SK-N-SH (cell line): ENCODE measurements around the gene DAGLA. TPM values are rescaled to one million over a fixed set of nuclear protein-coding genes. Genes with fewer than 3 reads are reported as not detected.

Source experiments
- CTCF ChIA-PET: fragments of 300-600, 350-600 bp; formaldehyde crosslinking; extraction: SDS; loops from one replicate; lab custom pipeline; 2021; lab: Yijun Ruan, JAX
- POLR2A ChIA-PET: fragments of 350-600 bp; sonication (Branson Sonifier 250); formaldehyde crosslinking; extraction: SDS; loops from one replicate; lab custom pipeline; 2020; ENCODE audit warnings: antibody characterized with exemption, inconsistent platforms; lab: Yijun Ruan, JAX
- DNase-seq: peaks from one replicate; pipeline ENCODE4 v3.0.0; 2012
- H2AFZ ChIP-seq: fragments of 200-600 bp; sonication (generic); 2 replicates; pipeline ENCODE4 v1.8.1; 2016; ENCODE audit warnings: antibody characterized with exemption, mild to moderate bottlenecking, low read depth
- H3F3A ChIP-seq: fragments of 200-600 bp; sonication (generic); replicated peaks from 2 replicates; pipeline ENCODE3; 2016; ENCODE audit warnings: antibody characterized with exemption, mild to moderate bottlenecking; ENCODE audit not compliant: insufficient read depth
- H3K27ac ChIP-seq, 2 experiments: fragments of 200-500 bp in 1 of 2; fragments of 200-600 bp in 1 of 2; sonication (Bioruptor generic) in 1 of 2; sonication (generic), shearing (Covaris generic) in 1 of 2; 2 replicates each; pipeline versions ENCODE4 v1.5.1 to v1.6.1; 2014 to 2016; ENCODE audit warnings: low read depth in 2 of 2, inconsistent platforms in 1 of 2, low read length in 1 of 2, mild to moderate bottlenecking in 1 of 2, mixed read lengths in 1 of 2
- H3K27me3 ChIP-seq: fragments of 200-600 bp; sonication (generic), shearing (Covaris generic); 2 replicates; pipeline ENCODE4 v1.6.1; 2016; ENCODE audit warnings: mixed run types; ENCODE audit not compliant: insufficient read depth
- H3K36me3 ChIP-seq, 2 experiments: fragments of 200-500 bp in 1 of 2; fragments of 200-600 bp in 1 of 2; sonication (Bioruptor generic) in 1 of 2; sonication (generic) in 1 of 2; replicated peaks in 1 of 2; 2 replicates each; pipeline versions ENCODE3 to v1.5.1; 2014 to 2016; ENCODE audit warnings: low read length in 1 of 2, mild to moderate bottlenecking in 1 of 2; ENCODE audit not compliant: insufficient read depth in 2 of 2, control insufficient read depth in 1 of 2
- H3K4me1 ChIP-seq, 2 experiments: fragments of 200-500 bp in 1 of 2; fragments of 200-600 bp in 1 of 2; sonication (Bioruptor generic) in 1 of 2; sonication (generic), shearing (Covaris generic) in 1 of 2; 2 replicates each; pipeline versions ENCODE4 v1.5.1 to v1.6.1; 2014 to 2016; ENCODE audit warnings: low read depth in 1 of 2, low read length in 1 of 2, mixed run types in 1 of 2; ENCODE audit not compliant: insufficient read depth in 2 of 2, control insufficient read depth in 1 of 2
- H3K4me2 ChIP-seq: fragments of 200-600 bp; sonication (generic), shearing (Covaris generic); 2 replicates; pipeline ENCODE4 v1.6.1; 2017; ENCODE audit warnings: mixed run types
- H3K4me3 ChIP-seq, 2 experiments: fragments of 200-500 bp in 1 of 2; fragments of 200-600 bp in 1 of 2; sonication (Bioruptor generic) in 1 of 2; sonication (generic), shearing (Covaris generic) in 1 of 2; 2 replicates each; pipeline versions ENCODE4 v1.5.1 to v1.8.1; 2014 to 2016; ENCODE audit warnings: low read depth in 2 of 2, inconsistent platforms in 1 of 2, low read length in 1 of 2, mild to moderate bottlenecking in 1 of 2, mixed read lengths in 1 of 2, moderate library complexity in 1 of 2
- H3K79me2 ChIP-seq: fragments of 200-600 bp; sonication (generic); 2 replicates; pipeline ENCODE4 v1.8.1; 2017; ENCODE audit warnings: mild to moderate bottlenecking; ENCODE audit not compliant: insufficient read depth
- H3K9ac ChIP-seq: fragments of 200-600 bp; sonication (generic); 2 replicates; pipeline ENCODE4 v1.6.1; 2017; ENCODE audit warnings: mixed run types
- H3K9me2 ChIP-seq: fragments of 200-600 bp; sonication (generic); 2 replicates; pipeline ENCODE4 v1.6.1; 2017; ENCODE audit warnings: mixed run types
- H3K9me3 ChIP-seq: fragments of 200-600 bp; sonication (generic); 2 replicates; pipeline ENCODE4 v1.6.1; 2017; ENCODE audit warnings: mixed run types, mild to moderate bottlenecking, moderate library complexity
- H4K20me1 ChIP-seq: fragments of 200-600 bp; sonication (generic); 2 replicates; pipeline ENCODE4 v1.6.1; 2017; ENCODE audit warnings: mild to moderate bottlenecking, mixed run types; ENCODE audit not compliant: insufficient read depth
- CHD2 ChIP-seq: fragments of 150-350 bp; IDR thresholded peaks from 2 replicates; pipeline ENCODE4 v1.6.1; 2018; ENCODE audit warnings: low read length; ENCODE audit not compliant: partially characterized antibody
- ELF1 ChIP-seq: IDR thresholded peaks from 2 replicates; pipeline ENCODE4 v1.4.0; 2012
- EZH2phosphoT487 ChIP-seq: fragments of 200-600 bp; sonication (generic); IDR thresholded peaks from 2 replicates; pipeline ENCODE4 v1.6.1; 2017; ENCODE audit warnings: low read depth, mixed run types, mild to moderate bottlenecking, antibody characterized with exemption, moderate library complexity, borderline replicate concordance
- FOSL2 ChIP-seq: IDR thresholded peaks from 2 replicates; pipeline ENCODE4 v1.4.0; 2012; ENCODE audit warnings: low read depth, mild to moderate bottlenecking, moderate library complexity, borderline replicate concordance
- FOXJ3 ChIP-seq: sonication (generic); formaldehyde crosslinking; IDR thresholded peaks from 2 replicates; pipeline ENCODE4 v1.5.1; 2020; ENCODE audit warnings: mild to moderate bottlenecking, missing genetic modification reagents
- GABPA ChIP-seq: IDR thresholded peaks from 2 replicates; pipeline ENCODE4 v1.4.0; 2012; ENCODE audit warnings: low read depth, mild to moderate bottlenecking
- JUND ChIP-seq: IDR thresholded peaks from 2 replicates; pipeline ENCODE4 v1.4.0; 2012
- MAX ChIP-seq: IDR thresholded peaks from 2 replicates; pipeline ENCODE4 v1.4.0; 2012; ENCODE audit warnings: low read depth
- MEF2A ChIP-seq: IDR thresholded peaks from 2 replicates; pipeline ENCODE4 v1.4.0; 2012; ENCODE audit warnings: low read depth, borderline replicate concordance
- MXI1 ChIP-seq: IDR thresholded peaks from 2 replicates; pipeline ENCODE4 v1.6.1; 2012; ENCODE audit warnings: mild to moderate bottlenecking, low read depth, low read length, improper control_type of control experiment
- NFIC ChIP-seq: IDR thresholded peaks from 2 replicates; pipeline ENCODE4 v1.4.0; 2012; ENCODE audit warnings: borderline replicate concordance
- NRF1 ChIP-seq: IDR thresholded peaks from 2 replicates; pipeline ENCODE4 v1.6.1; 2012; ENCODE audit warnings: low read depth, mild to moderate bottlenecking, low read length
- RAD21 ChIP-seq: IDR thresholded peaks from 2 replicates; pipeline ENCODE4 v1.6.1; 2012; ENCODE audit warnings: mild to moderate bottlenecking, low read length
- SMC3 ChIP-seq: IDR thresholded peaks from 2 replicates; pipeline ENCODE4 v1.6.1; 2012; ENCODE audit warnings: low read depth, low read length, improper control_type of control experiment
- TCF12 ChIP-seq: IDR thresholded peaks from 2 replicates; pipeline ENCODE4 v1.4.0; 2012
- TEAD4 ChIP-seq: IDR thresholded peaks from 2 replicates; pipeline ENCODE4 v1.4.0; 2012; ENCODE audit warnings: mild to moderate bottlenecking, borderline replicate concordance; ENCODE audit not compliant: insufficient read depth
- WGBS: methylation state at CpG from one replicate; pipeline ENCODE4 v1.1.6; 2017; ENCODE audit warnings: low lambda C conversion rate; 5-methylcytosine and 5-hydroxymethylcytosine counted together
- polyA plus RNA-seq, 3 experiments: library from polyadenylated mRNA; depleted of rRNA; stranded (reverse); fragments of >200 nt; gene quantifications; 2 replicates each; pipeline ENCODE4 v1.2.3, GENCODE V29; 2012
- TF ChIP-seq, protein P1 (sequence below): IDR thresholded peaks from 2 replicates; pipeline ENCODE4 v1.6.1; 2012; ENCODE audit warnings: mild to moderate bottlenecking, low read depth, low read length, moderate library complexity
- TF ChIP-seq, protein P2 (sequence below): IDR thresholded peaks from 2 replicates; pipeline ENCODE4; 2012
- TF ChIP-seq, protein P3 (sequence below): IDR thresholded peaks from 2 replicates; pipeline ENCODE4 v1.4.0; 2012; ENCODE audit warnings: low read depth, borderline replicate concordance

The DAGLA gene
- polyA plus RNA-seq, 1 of the 3 experiments (the other 2 are of a cell fraction) = 3.3 TPM

DNA sequence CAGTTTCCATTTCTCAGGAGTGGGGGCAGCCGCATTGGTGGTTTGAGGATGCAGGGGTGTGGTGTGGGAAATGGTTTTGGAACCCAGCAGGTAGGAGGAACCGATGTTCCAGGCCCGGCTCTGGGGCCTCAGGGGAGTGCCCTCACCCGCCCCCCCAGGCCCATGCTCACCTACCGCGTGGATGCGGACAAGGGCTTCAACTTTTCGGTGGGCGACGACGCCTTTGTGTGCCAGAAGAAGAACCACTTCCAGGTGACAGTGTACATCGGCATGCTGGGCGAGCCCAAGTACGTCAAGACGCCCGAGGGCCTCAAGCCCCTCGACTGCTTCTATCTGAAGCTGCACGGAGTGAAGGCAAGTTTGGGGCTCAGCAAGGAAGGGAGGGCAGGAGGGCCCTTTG lies 93.6 kb downstream of the DAGLA start:
- 90% methylated on average over 18 of the region's 18 CpGs for WGBS
- Histone ChIP-seq H3K27ac (peak overlapping the region in 1 of 2 experiments; percentile 54; a peak in 2 of 4 replicates), H3K27me3 (no peaks in the 10 kb centered on the region), H3K4me1 (peaks cover 0 to 28% of the 10 kb centered on the region in 2 experiments; a peak in 1 of 4 replicates), H4K20me1 (no peaks in the 10 kb centered on the region), H3K79me2 (no peaks in the 10 kb centered on the region), H3K36me3 (no peaks in the 10 kb centered on the region), H3F3A (no peaks in the 10 kb centered on the region), H2AFZ (no peak overlapping the region), H3K9ac (no peak overlapping the region), H3K9me3 (no peaks in the 10 kb centered on the region), H3K9me2 (no peaks in the 10 kb centered on the region), H3K4me2 (no peak overlapping the region), H3K4me3 (no peak overlapping the region)
- CTCF ChIA-PET = interaction anchor here (0.7 to 3.7 kb wide), 6 partner anchors 14 to 308 kb away, joined by 3 to 35 read pairs (median 10); no protein-coding TSS in a partner anchor
- no peak for DNase-seq
- POLR2A ChIA-PET = interaction anchor here (1.0 kb wide), 1 partner anchor 338 kb away, joined by 3 read pairs; no protein-coding TSS in a partner anchor
- TF ChIP-seq MAX = no peak
- TF ChIP-seq ELF1 = no peak
- no peak for TF ChIP-seq NFIC
- TF ChIP-seq, protein P1, sequence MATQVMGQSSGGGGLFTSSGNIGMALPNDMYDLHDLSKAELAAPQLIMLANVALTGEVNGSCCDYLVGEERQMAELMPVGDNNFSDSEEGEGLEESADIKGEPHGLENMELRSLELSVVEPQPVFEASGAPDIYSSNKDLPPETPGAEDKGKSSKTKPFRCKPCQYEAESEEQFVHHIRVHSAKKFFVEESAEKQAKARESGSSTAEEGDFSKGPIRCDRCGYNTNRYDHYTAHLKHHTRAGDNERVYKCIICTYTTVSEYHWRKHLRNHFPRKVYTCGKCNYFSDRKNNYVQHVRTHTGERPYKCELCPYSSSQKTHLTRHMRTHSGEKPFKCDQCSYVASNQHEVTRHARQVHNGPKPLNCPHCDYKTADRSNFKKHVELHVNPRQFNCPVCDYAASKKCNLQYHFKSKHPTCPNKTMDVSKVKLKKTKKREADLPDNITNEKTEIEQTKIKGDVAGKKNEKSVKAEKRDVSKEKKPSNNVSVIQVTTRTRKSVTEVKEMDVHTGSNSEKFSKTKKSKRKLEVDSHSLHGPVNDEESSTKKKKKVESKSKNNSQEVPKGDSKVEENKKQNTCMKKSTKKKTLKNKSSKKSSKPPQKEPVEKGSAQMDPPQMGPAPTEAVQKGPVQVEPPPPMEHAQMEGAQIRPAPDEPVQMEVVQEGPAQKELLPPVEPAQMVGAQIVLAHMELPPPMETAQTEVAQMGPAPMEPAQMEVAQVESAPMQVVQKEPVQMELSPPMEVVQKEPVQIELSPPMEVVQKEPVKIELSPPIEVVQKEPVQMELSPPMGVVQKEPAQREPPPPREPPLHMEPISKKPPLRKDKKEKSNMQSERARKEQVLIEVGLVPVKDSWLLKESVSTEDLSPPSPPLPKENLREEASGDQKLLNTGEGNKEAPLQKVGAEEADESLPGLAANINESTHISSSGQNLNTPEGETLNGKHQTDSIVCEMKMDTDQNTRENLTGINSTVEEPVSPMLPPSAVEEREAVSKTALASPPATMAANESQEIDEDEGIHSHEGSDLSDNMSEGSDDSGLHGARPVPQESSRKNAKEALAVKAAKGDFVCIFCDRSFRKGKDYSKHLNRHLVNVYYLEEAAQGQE = no peak
- TF ChIP-seq, all 33 proteins: peak for 0

DNA sequence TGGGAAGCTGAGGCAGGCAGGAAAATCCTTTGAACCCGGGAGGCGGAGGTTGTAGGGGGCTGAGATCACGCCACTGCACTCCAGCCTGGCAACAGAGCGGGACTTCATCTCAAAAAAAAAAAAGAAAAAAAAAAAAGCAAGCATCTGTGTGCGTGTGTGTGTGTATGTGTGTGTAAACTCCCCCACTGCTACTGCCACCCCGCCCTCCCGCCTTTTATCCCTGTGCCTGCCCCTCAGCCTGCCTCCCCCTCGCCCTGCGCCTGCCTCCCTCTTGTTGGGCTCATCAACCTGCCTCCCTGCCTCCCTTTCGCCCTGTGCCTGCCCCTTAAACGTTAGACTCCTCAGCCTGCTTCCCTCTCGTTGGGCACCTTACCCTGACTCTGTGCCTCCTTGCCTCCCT lies 94.2 kb downstream of the DAGLA start:
- Histone ChIP-seq H3K9me2 (no peaks in the 10 kb centered on the region), H4K20me1 (no peaks in the 10 kb centered on the region), H3K9me3 (no peaks in the 10 kb centered on the region), H3K27ac (no peak overlapping the region), H3K9ac (no peak overlapping the region), H3K4me1 (peaks cover 0 to 26% of the 10 kb centered on the region in 2 experiments; a peak in 1 of 4 replicates)
- peak; percentile 46 for DNase-seq
- WGBS = 89% methylated on average over 12 of the region's 12 CpGs
- CTCF ChIA-PET = interaction anchor here (0.7 to 3.7 kb wide), 6 partner anchors 10 to 308 kb away, joined by 3 to 35 read pairs (median 8); no protein-coding TSS in a partner anchor
- POLR2A ChIA-PET = no interaction called here
- TF ChIP-seq, protein P2, sequence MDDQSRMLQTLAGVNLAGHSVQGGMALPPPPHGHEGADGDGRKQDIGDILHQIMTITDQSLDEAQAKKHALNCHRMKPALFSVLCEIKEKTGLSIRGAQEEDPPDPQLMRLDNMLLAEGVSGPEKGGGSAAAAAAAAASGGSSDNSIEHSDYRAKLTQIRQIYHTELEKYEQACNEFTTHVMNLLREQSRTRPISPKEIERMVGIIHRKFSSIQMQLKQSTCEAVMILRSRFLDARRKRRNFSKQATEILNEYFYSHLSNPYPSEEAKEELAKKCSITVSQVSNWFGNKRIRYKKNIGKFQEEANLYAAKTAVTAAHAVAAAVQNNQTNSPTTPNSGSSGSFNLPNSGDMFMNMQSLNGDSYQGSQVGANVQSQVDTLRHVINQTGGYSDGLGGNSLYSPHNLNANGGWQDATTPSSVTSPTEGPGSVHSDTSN = no peak
- TF ChIP-seq, protein P1 = no peak
- TF ChIP-seq FOSL2 (no peak), EZH2phosphoT487 (no peak), JUND (no peak), TEAD4 (no peak), CHD2 (no peak), SMC3 (no peak), MXI1 (no peak), NRF1 (no peak), FOXJ3 (CRISPR knock-in tag) (no peak), TCF12 (no peak), MAX (no peak), GABPA (no peak), RAD21 (no peak), MEF2A (no peak)
- TF ChIP-seq, protein P3, sequence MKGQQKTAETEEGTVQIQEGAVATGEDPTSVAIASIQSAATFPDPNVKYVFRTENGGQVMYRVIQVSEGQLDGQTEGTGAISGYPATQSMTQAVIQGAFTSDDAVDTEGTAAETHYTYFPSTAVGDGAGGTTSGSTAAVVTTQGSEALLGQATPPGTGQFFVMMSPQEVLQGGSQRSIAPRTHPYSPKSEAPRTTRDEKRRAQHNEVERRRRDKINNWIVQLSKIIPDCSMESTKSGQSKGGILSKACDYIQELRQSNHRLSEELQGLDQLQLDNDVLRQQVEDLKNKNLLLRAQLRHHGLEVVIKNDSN = no peak
- TF ChIP-seq, all 33 proteins: peak for 0
- Histone ChIP-seq H3K4me2 (no peak overlapping the region), H3K27me3 (no peaks in the 10 kb centered on the region), H3K4me3 (no peak overlapping the region), H3K36me3 (no peaks in the 10 kb centered on the region), H3K79me2 (no peaks in the 10 kb centered on the region), H2AFZ (no peak overlapping the region), H3F3A (no peaks in the 10 kb centered on the region)
